Endothelial cell of umbilical vein (primary cell): ENCODE results near the gene SUMO4. TPM values are rescaled to one million over a fixed set of nuclear protein-coding genes. Genes with fewer than 3 reads are reported as not detected.

Source experiments
- BruUV-seq: library from RNA; stranded (reverse); fragments of 400-500 nt; replicated peaks from 2 replicates; lab custom pipeline; 2021; lab: Mats Ljungman, UMichigan
- CTCF ChIA-PET: fragments of 300-600, 350-600 bp; sonication (Branson Sonifier 250); formaldehyde crosslinking; loops from one replicate; lab custom pipeline; 2021; ENCODE audit warnings: antibody characterized with exemption, inconsistent platforms; lab: Charles Lee
- POLR2A ChIA-PET: fragments of 300-600, 350-600 bp; sonication (Branson Sonifier 250); formaldehyde crosslinking; loops from one replicate; lab custom pipeline; 2021; ENCODE audit warnings: antibody characterized with exemption, inconsistent platforms; lab: Charles Lee
- DNase-seq: peaks from one replicate; pipeline ENCODE4 v3.0.0-alpha.2; 2011; ENCODE audit warnings: low read depth, low spot score
- FAIRE-seq: peaks from 2 replicates; lab custom pipeline; 2011; peaks lifted over from hg19 to GRCh38; lab: Jason Lieb, UNC
- H2AFZ ChIP-seq: 2 replicates; pipeline ENCODE4 v1.6.0; 2012; ENCODE audit warnings: low read depth, low read length, control low read depth, inconsistent platforms
- H3K27ac ChIP-seq: 2 replicates; pipeline ENCODE4 v1.5.1; 2011; ENCODE audit warnings: low read depth, mild to moderate bottlenecking, control low read depth, low read length, moderate library complexity; ENCODE audit not compliant: insufficient read depth
- H3K27me3 ChIP-seq, 2 experiments: 2 replicates each; pipeline versions ENCODE4 v1.6.0 to v1.6.1; 2011; ENCODE audit warnings: low read length in 2 of 2, mixed read lengths in 1 of 2; ENCODE audit not compliant: control insufficient read depth in 2 of 2, insufficient read depth in 2 of 2
- H3K36me3 ChIP-seq, 2 experiments: 2 replicates in 1 of 2; 3 replicates in 1 of 2; pipeline ENCODE4 v1.5.1; 2011; ENCODE audit warnings: low read length in 2 of 2, mild to moderate bottlenecking in 1 of 2, moderate library complexity in 1 of 2; ENCODE audit not compliant: control insufficient read depth in 2 of 2, insufficient read depth in 2 of 2; ENCODE audit errors: extremely low read depth in 1 of 2
- H3K4me1 ChIP-seq: 3 replicates; pipeline ENCODE4 v1.5.1; 2011; ENCODE audit warnings: mild to moderate bottlenecking, low read length; ENCODE audit not compliant: control insufficient read depth, insufficient read depth; ENCODE audit errors: extremely low read depth
- H3K4me2 ChIP-seq: 2 replicates; pipeline ENCODE4 v1.6.1; 2011; ENCODE audit warnings: low read length, control low read depth, mixed read lengths; ENCODE audit not compliant: insufficient read depth
- H3K4me3 ChIP-seq, 3 experiments: fragments of 200-600 bp in 1 of 3; sonication (generic), shearing (Covaris generic) in 1 of 3; replicated peaks in 1 of 3; 2 replicates each; pipeline ENCODE4 v1.5.1; 2011 to 2016; ENCODE audit warnings: control low read depth in 3 of 3, low read length in 3 of 3, mild to moderate bottlenecking in 2 of 3, inconsistent platforms in 1 of 3, low read depth in 1 of 3, moderate library complexity in 1 of 3; ENCODE audit not compliant: insufficient read depth in 1 of 3
- H3K79me2 ChIP-seq: 2 replicates; pipeline ENCODE4 v1.6.0; 2012; ENCODE audit warnings: low read length, inconsistent platforms; ENCODE audit not compliant: control insufficient read depth, insufficient read depth
- H3K9ac ChIP-seq: replicated peaks from 2 replicates; pipeline ENCODE3; 2011; ENCODE audit warnings: low read length, control low read depth; ENCODE audit not compliant: insufficient read depth; ENCODE audit errors: extremely low read depth
- H3K9me1 ChIP-seq: replicated peaks from 3 replicates; pipeline ENCODE4 v1.6.0; 2011; ENCODE audit warnings: mild to moderate bottlenecking, low read length; ENCODE audit not compliant: control insufficient read depth, insufficient read depth; ENCODE audit errors: extremely low read depth
- H3K9me3 ChIP-seq: replicated peaks from 2 replicates; pipeline ENCODE4 v1.5.1; 2012; ENCODE audit warnings: low read length, inconsistent platforms; ENCODE audit not compliant: control insufficient read depth, insufficient read depth
- H4K20me1 ChIP-seq: replicated peaks from 2 replicates; pipeline ENCODE3; 2011; ENCODE audit warnings: mild to moderate bottlenecking, low read length; ENCODE audit not compliant: control insufficient read depth, insufficient read depth; ENCODE audit errors: extremely low read depth
- CTCF ChIP-seq, 2 donors: IDR thresholded peaks; 1 replicate in 1 of 2; 2 replicates in 1 of 2; pipeline ENCODE4 v1.5.1; 2011; ENCODE audit warnings: low read length in 2 of 2, mild to moderate bottlenecking in 2 of 2, moderate library complexity in 2 of 2, control low read depth in 1 of 2, inconsistent platforms in 1 of 2, low read depth in 1 of 2; ENCODE audit not compliant: insufficient read depth in 1 of 2; ENCODE audit errors: extremely low read depth in 1 of 2
- EZH2 ChIP-seq: IDR thresholded peaks from 2 replicates; pipeline ENCODE4 v1.6.1; 2012; ENCODE audit warnings: borderline replicate concordance, low read depth, mild to moderate bottlenecking, moderate library complexity, low read length, inconsistent platforms; ENCODE audit not compliant: severe bottlenecking
- FOS ChIP-seq: IDR thresholded peaks from 2 replicates; pipeline ENCODE4 v1.6.1; 2011; ENCODE audit warnings: mild to moderate bottlenecking, low read length, moderate library complexity, borderline replicate concordance; ENCODE audit not compliant: insufficient read depth
- GATA2 ChIP-seq: IDR thresholded peaks from 2 replicates; pipeline ENCODE4 v1.7.0; 2011; ENCODE audit warnings: low read depth, mild to moderate bottlenecking, moderate library complexity, mixed read lengths, low read length; ENCODE audit not compliant: insufficient read length, insufficient read depth
- JUN ChIP-seq: IDR thresholded peaks from 2 replicates; pipeline ENCODE4 v1.6.1; 2011; ENCODE audit warnings: borderline replicate concordance, low read depth; ENCODE audit not compliant: insufficient read length, insufficient read depth
- MAX ChIP-seq: IDR thresholded peaks from 2 replicates; pipeline ENCODE4 v1.6.1; 2011; ENCODE audit not compliant: insufficient read depth, insufficient read length
- MYC ChIP-seq: IDR thresholded peaks from one replicate; pipeline ENCODE4 v1.6.1; 2011; ENCODE audit warnings: mild to moderate bottlenecking, low read depth, low read length
- POLR2A ChIP-seq: IDR thresholded peaks from 2 replicates; pipeline ENCODE4 v1.6.1; 2012; ENCODE audit warnings: low read depth, mild to moderate bottlenecking, control low read depth, low read length
- POLR2AphosphoS5 ChIP-seq: IDR thresholded peaks from 2 replicates; pipeline ENCODE4 v1.6.1; 2012; ENCODE audit warnings: low read depth, mild to moderate bottlenecking, control low read depth, low read length, moderate library complexity; ENCODE audit not compliant: insufficient read depth
- dilution Hi-C: fragments of 300-500 bp; cut with MboI; formaldehyde crosslinking; loops from one replicate; pipeline ENCODE4 v1.15.0; 2019; ENCODE audit warnings: low sequenced_read_pairs; ENCODE audit not compliant: extremely low pct_ligation_motif_present
- intact Hi-C: fragments of 100-400 bp; cut with micrococcal nuclease; formaldehyde crosslinking; loops from one replicate; pipeline ENCODE4 v1.10.0; 2022
- polyA plus RNA-seq, 4 experiments: library from polyadenylated mRNA; depleted of rRNA in 3 of 4; stranded (reverse) in 3 of 4; unstranded in 1 of 4; fragments of >200 nt; gene quantifications; 2 replicates each; pipeline versions ENCODE4 v1.2.1 to v1.2.3, GENCODE V29; 2011 to 2012; ENCODE audit warnings: missing spikeins in 1 of 4
- total RNA-seq: library from RNA; stranded (reverse); gene quantifications from 2 replicates; pipeline ENCODE4 v1.2.3, GENCODE V29; 2021

The SUMO4 gene
- total and polyA plus RNA-seq, 2 donors (not counting 3 experiments of a cell fraction or from before 2014, with no cell fraction given), result 0.10 to 2.6 TPM

- no peak overlapping the region for H3K4me2 ChIP-seq
- TF ChIP-seq MAX (no peak), MYC (no peak), CTCF (IDR thresholded peaks at IDR 0.05; ENCODE audit: extremely low read depth in 1 of 2, insufficient read depth in 1 of 2, low read depth in 1 of 2, low read length in 2 of 2) (no peak), JUN (no peak), EZH2 (no peak), POLR2AphosphoS5 (no peak), FOS (no peak), POLR2A (no peak), GATA2 (no peak)
Observed at GRCh38 chr6:149448821-149449453, 48.9 kb downstream of the SUMO4 start.

More at GRCh38 chr6:149448821-149449453, 48.9 kb downstream of the SUMO4 start:
- no peak overlapping the region for H3K9ac ChIP-seq
- no peak for DNase-seq
- H3K79me2 ChIP-seq, result no peaks in the 10 kb centered on the region
- no peak overlapping the region for H3K27ac ChIP-seq
- ChIA-PET CTCF (interaction anchor here (1.3 to 1.4 kb wide), 2 partner anchors 420 to 871 kb away, joined by 3 to 5 read pairs; no protein-coding TSS in a partner anchor), POLR2A (no interaction called here)
- intact Hi-C loops (no loop called here), dilution Hi-C loops (no loop called here)
- no peak for FAIRE-seq
- H3K27me3 ChIP-seq, result peaks cover 21 to 30% of the 10 kb centered on the region in 2 experiments
- no TSS peak for BruUV-seq
- no peaks in the 10 kb centered on the region for H3K9me1 ChIP-seq
- no peaks in the 10 kb centered on the region for H3K9me3 ChIP-seq
- H3K36me3 ChIP-seq, result no peaks in the 10 kb centered on the region
- no peaks in the 10 kb centered on the region for H4K20me1 ChIP-seq
- no peak overlapping the region for H3K4me3 ChIP-seq
- no peaks in the 10 kb centered on the region for H3K4me1 ChIP-seq
- H2AFZ ChIP-seq, result no peak overlapping the region
